DND-41 (cell line): ENCODE data around the gene OBSCN.

Experiments
- ATAC-seq: fragments of 200-7000 bp; cut with Tn5 transposase; 3 replicates; pipeline ENCODE4 v1.9.1; 2021; ENCODE audit warnings: low read depth; ENCODE audit not compliant: insufficient read depth
- DNase-seq: peaks from one replicate; pipeline ENCODE4 v3.0.0-alpha.2; 2020
- H2AFZ ChIP-seq: 2 replicates; pipeline ENCODE4 v1.6.0; 2012; ENCODE audit warnings: low read depth, low read length
- H3K27ac ChIP-seq: 2 replicates; pipeline ENCODE4 v1.5.1; 2012; ENCODE audit warnings: low read length, inconsistent platforms
- H3K27me3 ChIP-seq: fragments of 200-600 bp; sonication (generic); 2 replicates; pipeline ENCODE4 v1.6.0; 2012; ENCODE audit warnings: low read length, mild to moderate bottlenecking, inconsistent platforms; ENCODE audit not compliant: insufficient read depth, poor library complexity
- H3K36me3 ChIP-seq: 2 replicates; pipeline ENCODE4 v1.5.1; 2012; ENCODE audit warnings: low read length, inconsistent platforms; ENCODE audit not compliant: insufficient read depth
- H3K4me1 ChIP-seq: 2 replicates; pipeline ENCODE4 v1.5.1; 2012; ENCODE audit warnings: mild to moderate bottlenecking, low read length; ENCODE audit not compliant: insufficient read depth
- H3K4me2 ChIP-seq: 2 replicates; pipeline ENCODE4 v1.6.0; 2012; ENCODE audit warnings: mild to moderate bottlenecking, moderate library complexity, low read length, inconsistent platforms; ENCODE audit not compliant: insufficient read depth
- H3K4me3 ChIP-seq, 2 experiments: fragments of 200-600 bp in 1 of 2; shearing (Covaris generic) in 1 of 2; 2 replicates each; pipeline ENCODE4 v1.5.1; 2012 to 2016; ENCODE audit warnings: inconsistent platforms in 2 of 2, low read length in 2 of 2, mild to moderate bottlenecking in 2 of 2, low read depth in 1 of 2, moderate library complexity in 1 of 2
- H3K79me2 ChIP-seq: 2 replicates; pipeline ENCODE4 v1.6.0; 2012; ENCODE audit warnings: low read length, inconsistent platforms; ENCODE audit not compliant: insufficient read depth
- H3K9ac ChIP-seq: 2 replicates; pipeline ENCODE4 v1.6.0; 2012; ENCODE audit warnings: low read depth, mild to moderate bottlenecking, inconsistent platforms, low read length, moderate library complexity
- H3K9me3 ChIP-seq: 2 replicates; pipeline ENCODE4 v1.5.1; 2012; ENCODE audit warnings: low read length, moderate library complexity, mild to moderate bottlenecking, inconsistent platforms; ENCODE audit not compliant: insufficient read depth, severe bottlenecking
- H4K20me1 ChIP-seq: 2 replicates; pipeline ENCODE4 v1.6.0; 2012; ENCODE audit warnings: low read length; ENCODE audit not compliant: insufficient read depth
- CTCF ChIP-seq: IDR thresholded peaks from 2 replicates; pipeline ENCODE4 v1.5.1; 2012; ENCODE audit warnings: borderline replicate concordance, low read length, moderate library complexity, mild to moderate bottlenecking; ENCODE audit not compliant: poor library complexity, severe bottlenecking; ENCODE audit errors: extremely low read depth
- EZH2 ChIP-seq: IDR thresholded peaks from 3 replicates; pipeline ENCODE4 v1.6.1; 2012; ENCODE audit warnings: borderline replicate concordance, low read depth, mild to moderate bottlenecking, moderate library complexity, low read length, inconsistent platforms; ENCODE audit not compliant: severe bottlenecking

Gene OBSCN

GRCh38 chr1:228350831-228351781 lies 143.3 kb downstream of the OBSCN start:
- Histone ChIP-seq H3K79me2 (no peaks in the 10 kb centered on the region), H3K4me1 (no peaks in the 10 kb centered on the region), H3K4me3 (no peak overlapping the region), H3K36me3 (0 out of 2 replicates have a peak, but pooled peaks cover 1% of the 10 kb centered on the region), H2AFZ (no peak overlapping the region), H4K20me1 (no peaks in the 10 kb centered on the region; the same call in 1 of the 2 replicates), H3K27me3 (no peaks in the 10 kb centered on the region), H3K4me2 (no peak overlapping the region), H3K9me3 (no peaks in the 10 kb centered on the region), H3K27ac (no peak overlapping the region), H3K9ac (no peak overlapping the region)
- no peak for TF ChIP-seq EZH2
- no peak for TF ChIP-seq CTCF
- ATAC-seq, result no peak
- no peak for DNase-seq

DNA sequence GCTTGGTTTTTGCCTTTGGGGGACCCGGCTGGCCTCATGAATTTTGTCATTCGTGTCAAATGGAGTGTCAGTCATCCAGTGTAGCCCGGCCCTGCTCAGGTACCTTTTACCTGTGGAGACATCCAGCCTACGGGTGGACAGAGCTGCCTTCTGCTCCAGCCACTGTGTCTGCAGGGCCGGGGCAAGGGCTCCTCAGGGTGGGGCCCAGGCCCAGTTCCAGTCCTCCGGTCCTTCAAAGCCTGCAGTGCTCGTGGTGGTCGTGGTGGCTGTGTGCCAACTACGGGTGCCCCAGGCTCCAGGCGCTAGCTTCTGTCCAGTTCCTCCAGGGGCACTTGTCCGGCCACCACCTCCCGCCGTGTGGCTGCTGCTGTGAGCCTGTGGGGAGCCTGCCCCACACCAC lies 144.0 kb downstream of the OBSCN start:
- H3K9ac ChIP-seq, result no peak overlapping the region
- no peak overlapping the region for H3K4me3 ChIP-seq
- no peaks in the 10 kb centered on the region for H3K9me3 ChIP-seq
- no peaks in the 10 kb centered on the region; the same call in 1 of the 2 replicates for H4K20me1 ChIP-seq
- H3K79me2 ChIP-seq, result no peaks in the 10 kb centered on the region
- TF ChIP-seq EZH2 (no peak), CTCF (no peak)
- no peak overlapping the region for H3K27ac ChIP-seq
- no peak overlapping the region for H3K4me2 ChIP-seq
- no peaks in the 10 kb centered on the region for H3K4me1 ChIP-seq
- DNase-seq (no peak), ATAC-seq (no peak)
- H3K27me3 ChIP-seq, result no peaks in the 10 kb centered on the region
- 0 out of 2 replicates have a peak, but pooled peaks cover 3% of the 10 kb centered on the region for H3K36me3 ChIP-seq
- no peak overlapping the region for H2AFZ ChIP-seq

DNA sequence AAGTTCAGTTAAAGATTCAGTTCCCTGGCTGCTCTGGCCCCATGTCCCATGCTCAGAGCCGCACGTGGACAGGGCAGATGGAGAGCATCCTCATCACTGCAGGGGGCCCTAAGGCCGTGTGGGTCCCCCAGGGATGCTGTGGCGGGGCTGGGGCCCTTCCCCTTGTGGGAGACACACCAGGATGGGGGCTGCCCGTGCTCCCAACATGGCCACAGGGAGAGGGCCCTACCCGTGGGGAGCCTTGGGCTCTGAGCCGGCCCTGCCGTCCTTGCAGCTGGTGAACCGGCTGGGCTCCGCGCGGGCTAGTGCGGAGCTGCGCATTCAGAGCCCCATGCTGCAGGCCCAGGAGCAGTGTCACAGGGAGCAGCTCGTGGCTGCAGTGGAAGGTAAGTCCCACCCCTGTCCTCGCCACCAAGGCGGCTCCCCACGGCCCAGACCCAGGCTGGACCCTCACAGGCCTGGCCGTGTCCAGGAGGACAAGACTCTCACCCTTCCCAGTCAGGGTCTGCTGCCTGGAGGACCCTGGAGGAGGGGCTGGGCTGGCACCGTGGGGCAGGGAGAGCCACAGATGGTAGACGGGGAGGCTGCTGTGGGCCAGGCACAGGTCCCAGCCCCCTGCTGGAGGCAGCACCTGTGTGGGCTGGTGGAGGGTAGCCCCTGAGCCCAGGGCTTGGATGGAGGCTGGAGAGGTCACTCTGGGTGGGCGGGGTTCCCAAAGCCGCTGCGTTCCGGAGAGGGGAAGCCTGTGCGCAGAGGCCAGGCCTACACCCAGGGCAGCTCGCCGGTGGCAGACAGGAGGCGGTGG lies 145.0 kb downstream of the OBSCN start:
- ATAC-seq, result no peak
- no peak overlapping the region for H3K9ac ChIP-seq
- H3K27ac ChIP-seq, result no peak overlapping the region
- H3K79me2 ChIP-seq, result no peaks in the 10 kb centered on the region
- no peak for DNase-seq
- H3K4me2 ChIP-seq, result no peak overlapping the region
- no peak overlapping the region for H2AFZ ChIP-seq
- H4K20me1 ChIP-seq, result no peaks in the 10 kb centered on the region; the same call in 1 of the 2 replicates
- H3K36me3 ChIP-seq, result 0 out of 2 replicates have a peak, but pooled peaks cover 3% of the 10 kb centered on the region
- H3K4me1 ChIP-seq, result no peaks in the 10 kb centered on the region
- no peaks in the 10 kb centered on the region for H3K9me3 ChIP-seq
- no peak for TF ChIP-seq CTCF
- TF ChIP-seq EZH2, result no peak
- no peaks in the 10 kb centered on the region for H3K27me3 ChIP-seq
- H3K4me3 ChIP-seq, result no peak overlapping the region
